GM18499 (cell line): Measurements from ENCODE around the gene CNPPD1.

Source experiments
- ATAC-seq: cut with Tn5 transposase; IDR thresholded peaks from one replicate; pipeline ENCODE4 v1.9.1; 2021; ENCODE audit warnings: moderate number of reproducible peaks; ENCODE audit not compliant: insufficient read depth, unreplicated experiment

Gene CNPPD1

GRCh38 chr2:219176818-219177551 lies at the start of gene CNPPD1:
TSS of gene CNPPD1 (minus strand) at chr2:219176925. CDS start at chr2:219176828, 97 bp downstream.
- peak; percentile 49 for ATAC-seq

GRCh38 chr2:219225350-219225749 lies 48.6 kb upstream of the CNPPD1 start:
- no peak for ATAC-seq

- ATAC-seq = no peak
These were observed 47.3 kb upstream of the CNPPD1 start for GRCh38 chr2:219223831-219224610.

- no peak for ATAC-seq
These were observed 45.3 kb upstream of the CNPPD1 start for GRCh38 chr2:219221957-219222518.

GRCh38 chr2:219220652-219221402 lies 44.1 kb upstream of the CNPPD1 start:
- ATAC-seq = no peak

DNA sequence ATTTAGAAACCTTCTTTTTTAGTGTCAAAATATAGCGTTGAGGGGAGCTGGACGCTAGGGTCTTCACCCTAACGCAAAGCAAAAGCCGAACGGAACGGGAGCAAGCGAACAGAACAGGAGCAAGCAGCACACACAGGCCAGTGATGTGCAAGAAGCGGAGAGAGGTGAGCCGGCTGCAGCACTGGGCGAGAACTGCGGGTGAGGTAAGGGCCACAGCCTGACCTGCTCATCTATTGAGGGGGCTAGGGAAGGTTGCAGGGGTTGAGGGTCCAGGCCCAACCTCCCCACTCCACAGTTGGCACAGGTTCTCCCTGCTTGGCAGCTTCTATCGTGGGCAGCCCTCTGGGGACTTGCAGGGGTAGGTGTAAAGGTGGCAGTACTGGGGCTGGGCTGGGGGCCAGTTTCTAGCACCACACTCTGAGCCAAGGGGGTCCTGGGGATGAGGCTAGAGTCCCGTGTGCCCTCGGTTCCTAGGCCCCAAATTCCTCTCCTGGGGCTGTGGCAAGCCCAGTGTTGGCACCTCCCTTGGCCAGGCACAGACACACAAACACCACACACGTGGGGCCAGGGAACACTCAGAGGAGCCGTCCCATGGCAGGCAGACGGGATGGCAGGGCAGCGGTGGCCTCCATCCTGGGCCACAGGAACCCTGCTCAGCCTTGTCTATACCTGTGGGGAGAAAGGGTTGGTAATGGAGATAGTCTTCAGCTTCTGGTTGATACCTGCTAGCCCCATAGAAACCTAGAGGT lies 43.2 kb upstream of the CNPPD1 start:
- no peak for ATAC-seq

DNA sequence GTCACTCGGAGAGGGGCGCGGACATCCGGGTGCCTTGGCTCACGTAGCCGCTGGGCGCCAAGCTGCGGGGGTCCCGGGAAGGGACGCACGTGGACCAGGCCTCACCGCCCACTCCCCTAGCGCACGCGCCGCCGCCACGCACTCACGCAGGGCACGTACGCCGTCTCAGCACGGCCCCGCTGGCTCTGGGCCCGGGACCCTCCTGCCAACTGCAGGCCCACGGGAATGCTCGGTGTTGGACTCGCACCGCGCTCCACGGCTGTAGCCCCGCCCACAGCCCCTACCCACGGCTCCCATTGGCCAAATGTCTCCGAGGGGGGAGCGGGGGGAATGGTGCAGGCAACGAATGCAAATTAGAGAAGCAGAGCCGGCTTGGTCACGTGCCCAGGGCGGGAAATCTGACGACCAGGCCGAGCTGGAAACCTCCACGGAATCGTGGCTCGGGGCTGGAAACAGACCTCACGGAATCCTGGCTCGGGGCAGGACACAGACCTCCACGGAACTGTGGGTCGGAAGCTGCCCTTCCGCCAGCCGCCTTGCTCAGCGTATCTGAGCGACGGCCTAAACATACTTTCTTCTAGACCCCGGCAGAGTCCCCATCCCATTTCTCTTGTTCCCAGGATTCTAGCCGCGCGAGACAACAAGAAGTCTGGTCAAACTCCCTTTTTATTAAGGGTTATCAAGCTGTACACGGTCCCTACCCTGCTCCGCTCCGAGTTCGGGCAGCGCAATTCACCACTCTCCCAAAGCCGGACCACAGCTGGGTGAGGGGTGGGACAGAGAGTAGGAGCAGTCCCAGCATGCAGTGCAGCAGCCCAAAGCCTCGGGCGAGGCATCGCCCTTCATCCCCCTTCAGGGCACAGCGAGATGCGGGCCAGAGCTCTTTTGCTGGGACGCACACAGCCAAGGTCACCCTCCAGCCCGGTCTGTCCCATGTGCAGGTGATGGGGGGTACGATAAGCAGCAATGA lies 42.3 kb upstream of the CNPPD1 start, which contains the start of gene ABCB6:
Gene ABCB6 (minus strand): TSS at position 227 of the 970 bp plus-strand sequence. CDS start 285 bp downstream, outside the sequence.
- ATAC-seq = peak; percentile 35

DNA sequence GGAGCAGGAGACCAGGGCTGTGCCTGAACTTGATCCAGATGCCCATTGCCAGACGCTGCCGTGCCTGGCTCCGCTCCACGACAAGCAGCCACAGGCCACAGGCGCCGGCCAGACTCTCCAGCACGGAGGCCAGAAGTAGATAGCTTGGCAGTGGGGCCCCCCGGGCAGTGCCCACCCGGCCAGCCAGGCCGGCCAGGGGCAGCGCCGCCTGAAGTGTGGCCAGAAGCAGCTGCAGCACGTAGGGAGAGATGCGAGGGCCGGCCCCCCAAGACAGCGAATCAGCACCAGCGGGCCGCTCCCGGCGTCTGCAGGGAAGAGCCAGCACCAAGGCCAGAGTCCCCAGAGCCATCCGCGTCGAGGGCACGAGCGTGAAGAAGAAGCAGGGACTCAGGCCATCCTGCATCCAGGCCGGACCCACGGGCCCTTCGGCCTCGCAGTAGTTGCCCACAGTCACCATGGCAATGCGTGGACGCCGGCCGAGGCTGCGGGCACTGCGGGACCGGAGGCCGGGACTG lies 41.5 kb upstream of the CNPPD1 start:
- peak; percentile 11 for ATAC-seq

DNA sequence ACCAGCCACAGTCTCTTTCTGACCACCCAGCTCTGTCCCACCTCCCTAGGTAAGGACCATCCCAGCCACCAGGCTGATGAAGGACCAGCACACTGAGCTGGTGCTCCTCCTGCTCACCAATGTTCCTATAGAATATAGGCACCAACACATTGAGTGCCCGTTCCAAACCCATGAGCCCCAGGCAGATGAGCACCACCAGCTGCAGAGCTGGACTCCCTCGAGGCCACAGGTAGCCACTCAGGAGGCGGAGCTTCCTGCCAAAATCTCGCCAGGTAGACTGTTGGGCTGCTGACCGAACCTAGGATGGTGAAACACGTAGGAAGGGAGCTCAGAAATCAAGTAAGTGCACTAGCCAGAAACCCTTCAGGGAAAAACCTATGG lies 39.8 kb upstream of the CNPPD1 start:
- no peak for ATAC-seq

DNA sequence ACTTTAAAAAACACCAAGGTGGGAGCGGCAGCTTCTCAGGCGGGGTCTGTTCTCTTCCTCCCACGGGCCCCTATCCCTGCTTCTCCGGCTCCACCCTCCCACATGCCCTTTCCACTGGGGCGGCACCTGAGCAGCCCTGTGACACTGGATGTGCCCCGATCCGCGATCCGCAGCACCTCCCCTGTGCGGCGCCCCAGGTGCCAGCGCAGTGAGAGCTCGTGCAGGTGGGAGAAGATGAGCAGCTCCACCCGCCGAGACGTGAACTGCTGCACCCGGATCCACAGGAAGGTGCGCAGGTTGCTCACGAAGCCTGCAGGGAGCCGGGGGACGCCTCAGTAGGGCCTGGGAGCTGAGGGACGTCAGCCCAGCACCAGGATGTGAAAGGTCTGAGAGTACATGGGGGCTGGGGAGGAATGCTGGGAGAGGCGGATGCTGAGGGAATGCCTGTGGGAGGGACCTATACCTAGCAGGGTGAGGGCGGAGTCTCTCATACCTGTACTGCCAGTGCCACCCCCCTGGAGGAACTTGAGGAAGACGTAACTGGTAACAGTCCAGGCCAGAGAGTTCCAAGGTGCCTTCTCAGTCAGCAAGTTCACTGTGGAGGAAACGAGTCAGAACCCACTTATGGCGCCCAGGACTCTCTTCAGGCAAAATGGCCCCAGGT lies 39.3 kb upstream of the CNPPD1 start:
- ATAC-seq = no peak

GRCh38 chr2:219214786-219215185 lies 38.1 kb upstream of the CNPPD1 start:
- ATAC-seq = no peak

GRCh38 chr2:219214141-219214540 lies 37.4 kb upstream of the CNPPD1 start:
- ATAC-seq = no peak

DNA sequence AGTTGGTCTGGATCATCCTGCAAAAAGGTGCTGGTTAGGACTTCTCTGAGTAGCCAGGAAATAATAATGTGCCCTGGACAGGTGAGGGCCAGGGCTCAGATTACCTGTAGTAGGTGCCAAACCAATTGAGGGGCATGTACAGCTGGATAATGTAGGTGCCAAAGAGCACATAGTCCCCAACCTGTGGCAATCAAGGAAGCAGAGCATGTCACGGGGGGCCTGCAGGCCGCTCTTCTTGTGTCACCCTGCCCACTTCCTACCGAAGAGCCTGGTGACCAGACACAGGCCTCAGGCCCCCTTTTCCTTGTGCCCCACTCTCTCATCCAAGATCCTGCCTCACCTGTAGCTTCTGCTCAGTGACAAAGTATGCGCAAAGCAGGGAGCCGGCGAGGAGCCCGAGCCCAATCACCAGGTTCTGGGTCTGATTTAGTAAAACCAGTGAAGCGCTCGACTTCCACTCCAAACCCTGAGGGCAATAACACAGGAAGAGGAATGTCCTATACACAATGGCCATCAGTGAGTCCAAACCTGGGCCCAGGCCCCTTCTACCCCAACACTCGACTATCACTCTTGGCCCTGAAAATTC lies 36.9 kb upstream of the CNPPD1 start:
- ATAC-seq = no peak

- ATAC-seq = no peak
These were observed 36.3 kb upstream of the CNPPD1 start for GRCh38 chr2:219213026-219213415.

GRCh38 chr2:219210886-219211362 lies 34.2 kb upstream of the CNPPD1 start:
- no peak for ATAC-seq

DNA sequence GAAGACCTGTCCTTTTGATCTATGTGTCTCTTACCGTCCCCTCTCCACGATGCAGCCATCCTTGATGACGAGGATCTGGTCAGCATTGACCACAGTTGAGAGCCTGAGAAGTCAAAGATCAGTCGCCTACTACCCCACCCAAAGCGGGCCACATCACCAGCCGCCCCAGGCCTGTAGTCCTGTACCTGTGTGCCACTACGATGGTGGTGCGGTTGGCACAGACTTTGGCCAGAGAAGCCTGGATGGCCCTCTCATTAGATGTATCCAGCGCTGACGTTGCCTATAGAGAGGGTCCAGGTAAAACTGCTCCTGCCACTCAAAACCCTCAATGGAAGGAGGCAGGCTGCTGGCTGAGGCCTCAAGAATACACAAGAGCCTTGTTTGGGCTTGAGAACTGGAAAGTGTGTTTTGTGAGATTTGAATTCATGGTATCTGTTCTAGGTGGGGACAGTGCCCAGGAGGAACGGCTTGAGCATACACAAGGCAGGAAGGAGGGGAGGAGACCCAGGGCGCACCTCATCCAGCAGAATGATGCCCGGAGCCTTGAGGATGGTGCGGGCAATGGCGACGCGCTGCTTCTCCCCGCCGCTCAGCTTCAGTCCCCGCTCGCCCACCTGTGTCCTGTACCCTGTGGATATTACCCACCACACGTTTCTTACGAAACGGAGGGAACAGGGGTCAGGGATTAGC lies 33.6 kb upstream of the CNPPD1 start:
- no peak for ATAC-seq
